ENCODE data around the gene PEX16. TPM values are rescaled to one million over a fixed set of nuclear protein-coding genes. Genes with fewer than 3 reads are reported as not detected.

The PEX16 gene
- total RNA-seq, 5 donors from 2014 or later (not counting 1 experiment from before 2014, with no cell fraction given) = 49.4 to 87.5 (median 65.2) TPM

- H3K9me3 ChIP-seq = no peaks in the 10 kb centered on the region
- WGBS (ENCODE audit: insufficient coverage) = 94% methylated on average over 9 of the region's 12 CpGs
- H3K27me3 ChIP-seq (replicated peaks in 1 of 2; ENCODE audit: control insufficient read depth in 2 of 2, extremely low read depth in 1 of 2, insufficient read depth in 2 of 2, low read length in 1 of 2) = peaks cover 3 to 13% of the 10 kb centered on the region in 2 experiments
- Mint-ChIP-seq H3K4me1 (peaks cover 41 to 55% (median 45%) of the 10 kb centered on the region in 3 donors), H3K27me3 (peaks cover 0 to 8% of the 10 kb centered on the region in 2 donors), H3K4me3 (no peak overlapping the region), H3K9me3 (no peaks in the 10 kb centered on the region), H3K27ac (peak overlapping the region; percentile 53 to 74), H3K36me3 (peaks cover 3% of the 10 kb centered on the region)
- ATAC-seq (replicated peaks in 1 of 4) (no peak), DNase-seq (peak in 2 of 35 experiments; percentile 5 to 21)
- peaks cover 0 to 71% of the 10 kb centered on the region in 2 experiments for H3K4me1 ChIP-seq (ENCODE audit: control insufficient read depth in 1 of 2, extremely low read depth in 1 of 2, insufficient read depth in 2 of 2, low read length in 2 of 2)
- CTCF ChIA-PET = interaction anchor here in 1 of 2 donors (1.1 kb wide), 1 partner anchor 74 kb away, joined by 5 read pairs; no protein-coding TSS in a partner anchor
- POLR2A ChIA-PET = no interaction called here
- H3K27ac ChIP-seq (ENCODE audit: low read length) = peak overlapping the region; percentile 52
- H3K36me3 ChIP-seq (ENCODE audit: control insufficient read depth in 2 of 2, extremely low read depth in 1 of 2, insufficient read depth in 1 of 2, low read length in 1 of 2) = peaks cover 0 to 6% of the 10 kb centered on the region in 2 donors
- H3K4me3 ChIP-seq (ENCODE audit: control insufficient read depth in 1 of 2, extremely low read depth in 1 of 2, low read length in 1 of 2) = no peak overlapping the region
These were observed 9.1 kb upstream of the PEX16 start for GRCh38 chr11:45926536-45927331.

- Mint-ChIP-seq H3K27me3 (peaks cover 0 to 13% of the 10 kb centered on the region in 2 donors), H3K4me1 (peaks cover 40 to 54% (median 42%) of the 10 kb centered on the region in 3 donors), H3K9me3 (no peaks in the 10 kb centered on the region), H3K27ac (peak overlapping the region in 1 of 2 donors; percentile 44), H3K4me3 (no peak overlapping the region), H3K36me3 (no peaks in the 10 kb centered on the region)
- POLR2A ChIA-PET = no interaction called here
- Histone ChIP-seq H3K27me3 (replicated peaks in 1 of 2; ENCODE audit: control insufficient read depth in 2 of 2, extremely low read depth in 1 of 2, insufficient read depth in 2 of 2, low read length in 1 of 2) (peaks cover 3 to 20% of the 10 kb centered on the region in 2 experiments), H3K27ac (ENCODE audit: low read length) (no peak overlapping the region), H3K4me3 (ENCODE audit: control insufficient read depth in 1 of 2, extremely low read depth in 1 of 2, low read length in 1 of 2) (no peak overlapping the region), H3K36me3 (ENCODE audit: control insufficient read depth in 2 of 2, extremely low read depth in 1 of 2, insufficient read depth in 1 of 2, low read length in 1 of 2) (peaks cover 0 to under 1% of the 10 kb centered on the region in 2 donors), H3K9me3 (no peaks in the 10 kb centered on the region), H3K4me1 (ENCODE audit: control insufficient read depth in 1 of 2, extremely low read depth in 1 of 2, insufficient read depth in 2 of 2, low read length in 2 of 2) (peaks cover 0 to 64% of the 10 kb centered on the region in 2 experiments)
- DNase-seq (peak in 2 of 35 experiments; percentile 5 to 22), ATAC-seq (replicated peaks in 1 of 4) (no peak)
- CTCF ChIA-PET = no interaction called here
- WGBS (ENCODE audit: insufficient coverage) = 96% methylated on average over 9 of the region's 12 CpGs
These were observed 8.3 kb upstream of the PEX16 start for GRCh38 chr11:45926001-45926401.

DNA sequence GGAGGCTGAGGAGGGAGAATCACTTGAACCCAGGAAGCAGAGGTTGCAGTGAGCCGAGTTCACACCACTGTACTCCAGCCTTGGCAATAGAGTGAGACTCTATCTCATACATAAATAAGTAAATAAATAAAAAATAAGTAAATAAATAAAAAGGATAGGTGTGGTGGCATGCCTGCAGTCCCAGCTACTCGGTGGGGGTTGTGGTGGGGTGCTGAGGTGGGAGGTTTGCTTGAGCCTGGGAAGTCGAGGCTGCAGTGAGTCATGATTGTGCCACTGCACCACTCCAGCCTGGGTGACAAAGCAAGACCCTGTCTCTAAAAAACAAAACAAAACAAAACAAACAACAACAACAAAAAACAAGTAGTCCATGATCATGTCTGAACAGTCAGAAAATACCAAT lies 7.9 kb upstream of the PEX16 start:
- Mint-ChIP-seq H3K27ac (peak overlapping the region in 1 of 2 donors; percentile 48), H3K27me3 (peaks cover 0 to 13% of the 10 kb centered on the region in 2 donors), H3K4me3 (no peak overlapping the region), H3K4me1 (peaks cover 39 to 54% (median 41%) of the 10 kb centered on the region in 3 donors), H3K36me3 (no peaks in the 10 kb centered on the region), H3K9me3 (no peaks in the 10 kb centered on the region)
- Histone ChIP-seq H3K27me3 (replicated peaks in 1 of 2; ENCODE audit: control insufficient read depth in 2 of 2, extremely low read depth in 1 of 2, insufficient read depth in 2 of 2, low read length in 1 of 2) (peaks cover 3 to 20% of the 10 kb centered on the region in 2 experiments), H3K9me3 (no peaks in the 10 kb centered on the region), H3K27ac (ENCODE audit: low read length) (no peak overlapping the region), H3K36me3 (ENCODE audit: control insufficient read depth in 2 of 2, extremely low read depth in 1 of 2, insufficient read depth in 1 of 2, low read length in 1 of 2) (no peaks in the 10 kb centered on the region), H3K4me1 (ENCODE audit: control insufficient read depth in 1 of 2, extremely low read depth in 1 of 2, insufficient read depth in 2 of 2, low read length in 2 of 2) (peaks cover 0 to 60% of the 10 kb centered on the region in 2 experiments), H3K4me3 (ENCODE audit: control insufficient read depth in 1 of 2, extremely low read depth in 1 of 2, low read length in 1 of 2) (no peak overlapping the region)
- CTCF ChIA-PET = no interaction called here
- no peak for DNase-seq
- POLR2A ChIA-PET = no interaction called here
- ATAC-seq (replicated peaks in 1 of 4) = no peak
- no CpG with 5 or more reads among the region's 3 CpGs for WGBS (ENCODE audit: insufficient coverage)

- H3K36me3 ChIP-seq (ENCODE audit: control insufficient read depth in 2 of 2, extremely low read depth in 1 of 2, insufficient read depth in 1 of 2, low read length in 1 of 2) = no peaks in the 10 kb centered on the region
- 85% methylated on average over 2 of the region's 6 CpGs for WGBS (ENCODE audit: insufficient coverage)
- no peaks in the 10 kb centered on the region for H3K9me3 ChIP-seq
- CTCF ChIA-PET = no interaction called here
- DNase-seq = no peak
- no peak overlapping the region for H3K27ac ChIP-seq (ENCODE audit: low read length)
- peaks cover 3 to 20% of the 10 kb centered on the region in 2 experiments for H3K27me3 ChIP-seq (replicated peaks in 1 of 2; ENCODE audit: control insufficient read depth in 2 of 2, extremely low read depth in 1 of 2, insufficient read depth in 2 of 2, low read length in 1 of 2)
- Mint-ChIP-seq H3K4me3 (peak overlapping the region in 1 of 3 donors; percentile 47), H3K9me3 (no peaks in the 10 kb centered on the region), H3K36me3 (no peaks in the 10 kb centered on the region), H3K27me3 (peaks cover 0 to 13% of the 10 kb centered on the region in 2 donors), H3K27ac (peak overlapping the region in 1 of 2 donors; percentile 46), H3K4me1 (peaks cover 37 to 52% (median 38%) of the 10 kb centered on the region in 3 donors)
- ATAC-seq (replicated peaks in 1 of 4) = no peak
- no peak overlapping the region for H3K4me3 ChIP-seq (ENCODE audit: control insufficient read depth in 1 of 2, extremely low read depth in 1 of 2, low read length in 1 of 2)
- POLR2A ChIA-PET = no interaction called here
- H3K4me1 ChIP-seq (ENCODE audit: control insufficient read depth in 1 of 2, extremely low read depth in 1 of 2, insufficient read depth in 2 of 2, low read length in 2 of 2) = peaks cover 0 to 59% of the 10 kb centered on the region in 2 experiments
These were observed 7.2 kb upstream of the PEX16 start for GRCh38 chr11:45924927-45925326.

GRCh38 chr11:45924036-45924915 lies 6.6 kb upstream of the PEX16 start:
- Mint-ChIP-seq H3K27ac (peak overlapping the region; percentile 11 to 46), H3K36me3 (no peaks in the 10 kb centered on the region), H3K4me1 (peaks cover 39 to 53% (median 40%) of the 10 kb centered on the region in 3 donors), H3K9me3 (no peaks in the 10 kb centered on the region), H3K27me3 (peaks cover 0 to 13% of the 10 kb centered on the region in 2 donors), H3K4me3 (peak overlapping the region; percentile 47 to 58 (median 47))
- Histone ChIP-seq H3K4me3 (ENCODE audit: control insufficient read depth in 1 of 2, extremely low read depth in 1 of 2, low read length in 1 of 2) (no peak overlapping the region), H3K36me3 (ENCODE audit: control insufficient read depth in 2 of 2, extremely low read depth in 1 of 2, insufficient read depth in 1 of 2, low read length in 1 of 2) (no peaks in the 10 kb centered on the region), H3K9me3 (no peaks in the 10 kb centered on the region), H3K4me1 (ENCODE audit: control insufficient read depth in 1 of 2, extremely low read depth in 1 of 2, insufficient read depth in 2 of 2, low read length in 2 of 2) (peaks cover 0 to 59% of the 10 kb centered on the region in 2 experiments), H3K27me3 (replicated peaks in 1 of 2; ENCODE audit: control insufficient read depth in 2 of 2, extremely low read depth in 1 of 2, insufficient read depth in 2 of 2, low read length in 1 of 2) (peaks cover 3 to 20% of the 10 kb centered on the region in 2 experiments), H3K27ac (ENCODE audit: low read length) (no peak overlapping the region)
- ATAC-seq (replicated peaks in 1 of 4) = no peak
- DNase-seq = peak in 3 of 35 experiments; percentile 5 to 23 (median 12)
- 88% methylated on average over 15 of the region's 22 CpGs for WGBS (ENCODE audit: insufficient coverage)
- CTCF ChIA-PET = no interaction called here
- POLR2A ChIA-PET = no interaction called here
